Smooth muscle cell of the brain vasculature (primary cell): Measurements from ENCODE around the gene PFDN1.
"Not testable (repeated sequence)": the region's sequence is repeated elsewhere in the genome, so short reads cannot be mapped to it uniquely, and the experiment has no call there.

ENCODE experiments used
- DNase-seq: peaks from one replicate; pipeline ENCODE4 v3.0.0-alpha.2; 2012; ENCODE audit warnings: low read depth, low spot score

The PFDN1 gene

DNA sequence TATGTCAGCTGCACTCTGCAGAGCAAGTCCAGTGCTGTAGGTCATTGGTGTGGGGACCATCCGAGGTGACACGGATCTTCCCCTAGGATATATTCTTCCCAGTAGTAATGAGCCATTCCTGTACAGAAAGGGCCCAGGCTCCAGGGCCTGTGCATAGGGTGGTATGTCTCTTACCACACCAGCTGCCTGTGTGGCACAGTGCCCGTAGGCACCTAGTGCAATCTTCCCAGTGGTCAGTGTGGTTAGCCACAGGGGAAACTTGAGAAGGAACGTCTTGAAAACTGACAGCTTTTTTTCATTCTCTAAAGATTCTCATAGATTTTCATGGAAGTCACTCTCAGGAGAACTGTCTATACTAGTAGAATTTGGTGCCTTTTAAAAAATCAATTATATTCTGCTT, 88.1 kb downstream of the PFDN1 start:
- DNase-seq: peak; percentile 18

DNA sequence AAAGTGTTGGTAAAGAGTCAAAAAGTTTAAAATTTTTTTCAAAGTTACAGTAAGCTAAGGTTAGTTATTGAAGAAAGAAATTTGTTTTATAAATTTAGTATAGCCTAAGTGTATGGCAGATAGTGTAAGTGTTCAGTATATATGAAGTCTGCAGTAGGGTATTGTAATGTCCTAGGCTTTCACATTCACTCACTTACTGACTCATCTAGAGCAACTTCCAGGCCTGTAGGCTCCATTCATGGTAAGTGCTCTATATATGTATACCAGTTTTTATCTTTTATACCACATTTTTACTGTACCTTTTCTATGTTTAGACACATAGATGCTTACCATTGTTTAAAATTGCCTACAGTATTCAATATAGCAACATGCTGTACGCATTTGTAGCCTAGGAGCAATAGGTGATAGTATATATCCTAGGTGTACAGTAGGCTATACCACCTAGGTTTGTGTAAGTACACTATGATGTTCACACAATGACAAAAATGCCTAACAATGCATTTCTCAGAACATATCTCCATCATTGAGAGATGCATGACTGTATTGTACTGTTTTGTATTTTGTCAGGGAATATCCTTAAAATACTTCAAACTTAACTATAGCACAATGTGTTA, 89.4 kb downstream of the PFDN1 start:
- DNase-seq: no peak

DNA sequence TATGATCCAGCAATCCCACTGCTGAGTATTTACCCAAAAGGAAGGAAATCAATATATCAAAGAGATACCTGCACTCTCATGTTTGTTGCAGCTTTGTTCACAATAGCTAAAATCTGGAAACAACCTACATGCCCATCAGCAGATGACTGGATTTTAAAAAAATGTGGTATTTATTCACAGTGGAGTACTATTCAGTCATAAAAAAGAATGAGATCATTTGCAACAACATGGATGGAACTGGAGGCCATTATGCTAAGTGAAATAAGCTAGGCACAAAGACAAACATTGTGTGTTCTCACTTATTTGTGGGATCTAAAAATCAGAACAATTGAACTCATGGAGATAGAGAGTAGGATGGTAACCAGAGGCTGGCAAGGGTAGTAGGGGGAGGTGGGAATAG, 94.8 kb downstream of the PFDN1 start:
- no peak for DNase-seq

DNA sequence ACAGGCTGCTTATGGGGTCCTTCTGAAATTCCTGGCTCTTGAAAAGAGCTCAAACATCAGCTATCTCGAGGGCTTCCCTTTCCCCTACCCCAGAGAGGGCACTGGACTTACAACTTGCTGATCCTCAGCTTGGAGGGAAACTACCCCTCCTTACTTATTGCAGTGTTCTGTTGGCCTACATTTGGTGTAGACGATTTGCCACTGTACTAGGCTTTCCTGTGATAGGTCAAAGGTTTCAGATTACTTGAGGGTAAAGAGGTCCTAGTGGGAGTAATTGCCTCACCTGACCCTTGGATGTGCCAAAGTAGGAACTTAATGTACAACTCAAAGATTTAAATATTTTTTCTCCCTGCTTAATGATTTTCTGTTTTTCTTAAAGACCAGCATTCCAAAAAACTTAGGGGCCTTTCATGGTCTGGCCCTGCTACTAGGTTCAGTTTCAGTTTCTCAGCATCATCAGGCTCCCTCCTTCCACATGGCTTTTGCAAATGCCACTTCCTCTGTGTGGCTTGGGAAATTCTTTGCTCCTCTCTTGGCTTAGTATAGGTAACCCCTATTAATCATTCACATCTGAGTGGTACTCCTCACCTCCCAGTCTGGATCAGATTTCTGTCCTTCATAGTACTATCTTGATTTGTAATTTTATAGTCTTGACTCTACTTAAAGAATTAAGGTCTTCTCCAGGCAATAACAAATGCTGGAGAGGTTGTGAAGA, 95.5 kb downstream of the PFDN1 start:
- DNase-seq: no peak

DNA sequence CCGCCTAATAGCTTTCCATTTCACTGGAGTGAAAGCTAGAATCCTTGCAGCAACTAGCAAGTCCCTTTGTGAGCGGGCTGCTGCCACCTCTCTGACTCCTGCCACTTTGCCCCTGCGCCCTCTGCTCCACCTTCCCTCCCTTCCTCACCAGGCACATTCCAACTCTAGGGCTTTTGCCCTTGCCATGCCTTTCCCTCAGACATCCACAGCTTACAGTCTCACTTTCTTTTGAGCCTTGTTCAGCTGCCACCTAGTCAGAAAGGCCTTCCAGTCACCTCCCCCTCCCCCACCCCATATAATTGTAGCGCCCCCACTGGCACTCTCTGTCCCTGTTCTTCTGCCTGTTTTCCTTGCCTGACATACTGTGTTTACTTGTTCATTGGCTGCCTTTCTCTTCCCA, 96.9 kb downstream of the PFDN1 start:
- DNase-seq: no peak

DNA sequence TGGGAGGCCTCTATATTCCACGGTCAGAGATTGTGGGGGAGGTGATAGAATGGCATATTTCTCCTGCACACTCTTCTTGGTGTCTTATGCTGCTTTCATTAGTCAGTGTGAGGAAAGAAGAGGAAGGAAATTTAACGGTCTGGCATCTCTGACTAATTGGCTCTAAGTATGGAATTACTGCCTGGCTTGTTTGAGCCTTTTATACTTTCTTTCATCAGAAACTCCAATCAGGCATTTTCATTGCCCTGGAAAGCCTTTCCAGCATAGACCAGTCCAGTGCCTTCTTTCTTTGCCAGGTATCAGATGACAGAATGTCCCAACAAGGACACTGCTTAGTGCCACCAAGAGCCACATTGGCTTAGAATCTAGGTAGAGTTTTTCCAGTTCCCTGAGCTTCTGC, 97.7 kb downstream of the PFDN1 start:
- DNase-seq: no peak

DNA sequence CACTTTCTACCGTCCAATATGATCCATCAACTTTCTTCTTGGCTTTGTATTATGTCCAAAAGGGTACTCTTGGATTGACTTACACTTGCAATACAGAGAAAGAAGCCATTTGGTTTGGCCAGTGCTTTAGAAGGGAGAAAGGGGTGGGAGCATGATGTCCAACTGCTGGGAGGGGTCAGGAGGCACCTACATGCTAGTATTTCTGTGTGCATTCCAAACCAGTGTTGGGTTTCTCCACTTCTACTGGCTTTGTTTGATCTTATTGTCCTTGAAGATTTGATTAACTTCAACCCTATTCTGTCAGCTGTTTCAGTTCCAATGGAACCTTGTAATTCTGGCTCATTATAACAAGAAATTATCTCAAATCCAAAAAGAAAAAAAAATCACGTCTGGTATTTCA, 100.3 kb downstream of the PFDN1 start:
- no peak for DNase-seq

DNA sequence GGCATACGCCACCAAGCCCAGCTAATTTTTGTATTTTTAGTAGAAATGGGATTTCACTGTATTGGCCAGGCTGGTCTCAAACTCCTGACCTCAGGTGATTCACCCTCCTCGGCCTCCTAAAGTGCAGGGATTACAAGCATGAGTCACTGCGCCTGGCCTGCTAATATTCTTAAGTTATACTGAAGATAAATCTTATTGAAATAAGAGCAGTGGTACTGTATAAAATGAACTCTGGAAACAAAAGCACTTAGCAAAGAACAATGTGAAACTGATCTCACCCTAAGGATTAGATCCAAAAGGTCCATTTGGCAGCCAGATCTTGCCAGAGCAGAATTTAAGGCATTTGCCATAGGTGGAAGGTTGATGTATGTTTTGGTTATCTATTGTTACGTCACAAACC, 100.8 kb downstream of the PFDN1 start:
- DNase-seq: no peak

DNA sequence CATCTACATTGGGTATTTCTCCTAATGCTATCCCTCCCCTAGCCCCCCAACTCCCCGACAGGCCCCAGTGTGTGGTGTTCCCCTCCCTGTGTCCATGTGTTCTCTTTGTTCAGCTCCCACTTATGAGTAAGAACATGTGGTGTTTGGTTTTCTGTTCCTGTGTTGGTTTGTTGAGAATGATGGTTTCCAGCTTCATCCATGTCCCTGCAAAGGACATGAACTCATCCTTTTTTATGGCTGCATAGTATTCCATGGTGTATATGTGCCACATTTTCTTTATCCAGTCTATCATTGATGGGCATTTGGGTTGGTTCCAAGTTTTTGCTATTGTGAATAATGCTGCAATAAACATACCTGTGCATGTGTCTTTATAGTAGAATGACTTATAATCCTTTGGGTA, 104.0 kb downstream of the PFDN1 start:
- DNase-seq: not testable (repeated sequence)

DNA sequence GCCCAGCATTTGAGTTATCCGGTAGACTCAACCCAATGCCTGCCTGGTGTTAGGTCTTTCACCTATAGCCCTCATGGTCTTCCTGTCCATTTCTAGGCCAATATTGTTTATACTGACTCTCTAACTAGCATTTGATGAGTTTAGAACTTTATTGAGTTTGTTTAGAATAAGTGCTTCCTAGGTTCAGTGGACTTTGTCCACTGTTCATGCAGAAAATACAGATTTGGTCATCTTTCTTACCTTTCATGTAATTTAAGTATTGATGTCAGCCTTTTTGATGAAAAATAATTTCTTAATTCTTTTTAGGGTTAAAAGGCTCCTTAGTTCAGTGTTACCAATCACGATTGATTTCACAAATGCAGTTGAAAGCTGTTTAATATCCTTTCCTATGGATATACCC, 105.9 kb downstream of the PFDN1 start:
- no peak for DNase-seq

DNA sequence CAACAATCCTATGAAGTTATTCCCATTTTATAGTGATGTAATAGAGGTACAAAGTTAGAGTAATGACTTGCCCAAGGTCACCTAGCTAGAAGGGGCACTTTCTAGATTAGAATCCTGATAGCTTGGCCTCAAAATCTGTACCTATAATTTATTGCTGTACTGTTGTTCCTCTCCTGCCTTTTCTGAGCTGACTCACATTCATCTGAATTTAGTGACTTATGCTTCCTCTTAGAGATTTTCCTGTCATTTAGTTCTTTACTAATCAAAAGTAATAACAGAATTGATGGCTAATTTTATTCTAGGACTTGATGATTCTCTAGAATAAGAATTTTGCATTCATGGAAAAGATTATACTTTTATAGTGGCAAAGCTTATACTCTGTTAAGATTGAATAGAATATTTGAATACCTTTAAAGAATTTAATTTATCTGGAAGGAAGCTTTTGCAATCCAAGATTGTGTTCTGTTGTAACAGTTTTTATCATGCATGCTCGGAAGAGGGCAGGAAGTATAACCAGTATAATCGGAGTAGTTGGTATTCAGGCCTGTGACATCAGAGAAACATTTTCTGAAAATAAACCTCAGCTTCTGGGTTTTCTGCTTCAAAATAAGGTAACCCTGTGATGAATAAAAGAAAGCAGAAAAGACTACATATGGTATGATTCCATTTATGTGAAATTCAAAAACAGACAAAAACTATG, 106.6 kb downstream of the PFDN1 start:
- no peak for DNase-seq
